Cardiac muscle cell (in vitro differentiated cells and primary cell): ENCODE measurements around the gene RAB9B. TPM values are rescaled to one million over a fixed set of nuclear protein-coding genes. Genes with fewer than 3 reads are reported as not detected.

Experiments used
- DNase-seq, 2 donors: peaks; one replicate each; pipeline versions ENCODE4 v3.0.0 to v3.0.0-alpha.2; 2010 to 2017; ENCODE audit warnings: low read depth in 1 of 2, low spot score in 1 of 2
- H3K27ac ChIP-seq: fragments of 200-600 bp; sonication (generic); 2 replicates; pipeline ENCODE4 v1.5.1; 2016
- H3K27me3 ChIP-seq: fragments of 200-600 bp; sonication (generic); 2 replicates; pipeline ENCODE4 v1.6.0; 2016; ENCODE audit warnings: control low read depth
- H3K36me3 ChIP-seq: fragments of 200-600 bp; sonication (generic); 2 replicates; pipeline ENCODE4 v1.5.1; 2016; ENCODE audit warnings: control low read depth
- H3K4me1 ChIP-seq: fragments of 200-600 bp; sonication (generic); 2 replicates; pipeline ENCODE4 v1.8.1; 2017; ENCODE audit warnings: low read depth, mild to moderate bottlenecking, mixed run types
- H3K4me3 ChIP-seq: fragments of 200-600 bp; sonication (generic); 2 replicates; pipeline ENCODE4 v1.5.1; 2016; ENCODE audit warnings: mild to moderate bottlenecking
- H3K9me3 ChIP-seq: fragments of 200-600 bp; sonication (generic); 2 replicates; pipeline ENCODE4 v1.5.1; 2017; ENCODE audit warnings: low read depth, mild to moderate bottlenecking, control low read depth
- CTCF ChIP-seq: IDR thresholded peaks from 2 replicates; pipeline ENCODE4 v1.5.1; 2012; ENCODE audit warnings: low read depth, mild to moderate bottlenecking, low read length
- polyA plus RNA-seq: library from polyadenylated mRNA; unstranded; fragments of >200 nt; fragmentation: Nextera tagmentation; extraction: Ambion mirVana; gene quantifications from 2 replicates; pipeline ENCODE4 v1.2.1, GENCODE V29; 2016
- total RNA-seq: library from RNA; depleted of rRNA; stranded (reverse); fragments of >200 nt; gene quantifications from 2 replicates; pipeline ENCODE4 v1.2.3, GENCODE V29; 2016

Gene RAB9B
- total and polyA plus RNA-seq, 2 experiments from 2014 or later: 3.4 to 6.6 TPM

- H3K9me3 ChIP-seq: no peaks in the 10 kb centered on the region
- H3K27ac ChIP-seq: no peak overlapping the region
- no peak overlapping the region for H3K4me3 ChIP-seq
- no peaks in the 10 kb centered on the region for H3K36me3 ChIP-seq
- TF ChIP-seq CTCF: no peak
- DNase-seq: no peak
- H3K4me1 ChIP-seq: no peaks in the 10 kb centered on the region
- no peaks in the 10 kb centered on the region for H3K27me3 ChIP-seq
These were observed 43.1 kb downstream of the RAB9B start for GRCh38 chrX:103789004-103789403.

- TF ChIP-seq CTCF: no peak
- H3K4me1 ChIP-seq: no peaks in the 10 kb centered on the region
These were observed 48.1 kb downstream of the RAB9B start for GRCh38 chrX:103783971-103784370.

GRCh38 chrX:103783196-103783595 lies 48.9 kb downstream of the RAB9B start:
- Histone ChIP-seq H3K27ac (no peak overlapping the region), H3K36me3 (no peaks in the 10 kb centered on the region), H3K4me3 (no peak overlapping the region), H3K27me3 (no peaks in the 10 kb centered on the region), H3K4me1 (no peaks in the 10 kb centered on the region), H3K9me3 (no peaks in the 10 kb centered on the region)
- peak in 1 of 2 donors; percentile 18 for DNase-seq
- TF ChIP-seq CTCF: no peak

More at GRCh38 chrX:103783971-103784370, 48.1 kb downstream of the RAB9B start:
- Histone ChIP-seq H3K4me3 (no peak overlapping the region), H3K27ac (no peak overlapping the region), H3K36me3 (no peaks in the 10 kb centered on the region), H3K9me3 (no peaks in the 10 kb centered on the region), H3K27me3 (no peaks in the 10 kb centered on the region)
- DNase-seq: no peak

GRCh38 chrX:103782640-103783039 lies 49.4 kb downstream of the RAB9B start:
- no peak overlapping the region for H3K27ac ChIP-seq
- no peaks in the 10 kb centered on the region for H3K36me3 ChIP-seq
- no peaks in the 10 kb centered on the region for H3K27me3 ChIP-seq
- no peak for DNase-seq
- H3K9me3 ChIP-seq: no peaks in the 10 kb centered on the region
- H3K4me1 ChIP-seq: no peaks in the 10 kb centered on the region
- TF ChIP-seq CTCF: no peak
- H3K4me3 ChIP-seq: no peak overlapping the region

- Histone ChIP-seq H3K36me3 (no peaks in the 10 kb centered on the region), H3K27me3 (no peaks in the 10 kb centered on the region), H3K27ac (no peak overlapping the region), H3K9me3 (no peaks in the 10 kb centered on the region), H3K4me3 (no peak overlapping the region), H3K4me1 (no peaks in the 10 kb centered on the region)
- no peak for DNase-seq
- TF ChIP-seq CTCF: no peak
These were observed 50.4 kb downstream of the RAB9B start for GRCh38 chrX:103781706-103782105.

- no peak overlapping the region for H3K27ac ChIP-seq
- TF ChIP-seq CTCF: no peak
- DNase-seq: no peak
These were observed 51.0 kb downstream of the RAB9B start for GRCh38 chrX:103781062-103781402.

More at GRCh38 chrX:103781062-103781402, 51.0 kb downstream of the RAB9B start:
- Histone ChIP-seq H3K9me3 (no peaks in the 10 kb centered on the region), H3K36me3 (no peaks in the 10 kb centered on the region), H3K27me3 (no peaks in the 10 kb centered on the region), H3K4me1 (no peaks in the 10 kb centered on the region), H3K4me3 (no peak overlapping the region)
